GM04503 (cell line): ENCODE measurements around the gene KMT2D.

Experiments used
- DNase-seq: peaks from one replicate; pipeline ENCODE4 v3.0.0-alpha.2; 2012; ENCODE audit warnings: low read depth

Gene KMT2D

GRCh38 chr12:49060237-49061156 lies at the start of gene KMT2D:
Gene KMT2D, minus strand, starts transcription at chr12:49060794. Its CDS starts 5,470 bp downstream, at chr12:49055324.
- DNase-seq = peak; percentile 75

GRCh38 chr12:49109641-49110463 lies 49.3 kb upstream of the KMT2D start:
- DNase-seq = no peak

GRCh38 chr12:49108958-49109404 lies 48.4 kb upstream of the KMT2D start:
- DNase-seq = no peak

GRCh38 chr12:49105504-49106084 lies 45.0 kb upstream of the KMT2D start:
- DNase-seq = no peak

GRCh38 chr12:49104822-49105221 lies 44.2 kb upstream of the KMT2D start:
- no peak for DNase-seq

- DNase-seq = no peak
Measured at GRCh38 chr12:49100380-49100779, 39.8 kb upstream of the KMT2D start.

- DNase-seq = no peak
Measured at GRCh38 chr12:49098703-49099102, 38.1 kb upstream of the KMT2D start.

- DNase-seq = no peak
Measured at GRCh38 chr12:49098035-49098451, 37.4 kb upstream of the KMT2D start.

- no peak for DNase-seq
Measured at GRCh38 chr12:49097381-49097780, 36.8 kb upstream of the KMT2D start.

- DNase-seq = no peak
Measured at GRCh38 chr12:49094975-49095365, 34.4 kb upstream of the KMT2D start.

GRCh38 chr12:49094160-49094974 lies 33.8 kb upstream of the KMT2D start, which contains the start of gene DHH:
Gene DHH, minus strand, starts transcription at chr12:49094801. Its CDS starts 289 bp downstream, at chr12:49094512.
- DNase-seq = no peak

GRCh38 chr12:49093792-49094159 lies 33.2 kb upstream of the KMT2D start:
- no peak for DNase-seq

GRCh38 chr12:49092816-49093406 lies 32.3 kb upstream of the KMT2D start:
- no peak for DNase-seq

- no peak for DNase-seq
Measured at GRCh38 chr12:49092086-49092815, 31.7 kb upstream of the KMT2D start.

GRCh38 chr12:49091836-49092085 lies 31.2 kb upstream of the KMT2D start:
- no peak for DNase-seq

GRCh38 chr12:49091056-49091835 lies 30.7 kb upstream of the KMT2D start:
- no peak for DNase-seq

- no peak for DNase-seq
Measured at GRCh38 chr12:49089821-49090773, 29.5 kb upstream of the KMT2D start.

- no peak for DNase-seq
Measured at GRCh38 chr12:49088932-49089330, 28.3 kb upstream of the KMT2D start.
